DMS 273 (cell line): ENCODE measurements around the gene DPEP3.
"Not testable (repeated sequence)": the region's sequence is repeated elsewhere in the genome, so short reads cannot be mapped to it uniquely, and the experiment has no call there.

Experiments
- DNase-seq: peaks from one replicate; lab custom pipeline; 2025; ENCODE audit not compliant: unreplicated experiment; lab: John Stamatoyannopoulos, UW

The DPEP3 gene

DNA sequence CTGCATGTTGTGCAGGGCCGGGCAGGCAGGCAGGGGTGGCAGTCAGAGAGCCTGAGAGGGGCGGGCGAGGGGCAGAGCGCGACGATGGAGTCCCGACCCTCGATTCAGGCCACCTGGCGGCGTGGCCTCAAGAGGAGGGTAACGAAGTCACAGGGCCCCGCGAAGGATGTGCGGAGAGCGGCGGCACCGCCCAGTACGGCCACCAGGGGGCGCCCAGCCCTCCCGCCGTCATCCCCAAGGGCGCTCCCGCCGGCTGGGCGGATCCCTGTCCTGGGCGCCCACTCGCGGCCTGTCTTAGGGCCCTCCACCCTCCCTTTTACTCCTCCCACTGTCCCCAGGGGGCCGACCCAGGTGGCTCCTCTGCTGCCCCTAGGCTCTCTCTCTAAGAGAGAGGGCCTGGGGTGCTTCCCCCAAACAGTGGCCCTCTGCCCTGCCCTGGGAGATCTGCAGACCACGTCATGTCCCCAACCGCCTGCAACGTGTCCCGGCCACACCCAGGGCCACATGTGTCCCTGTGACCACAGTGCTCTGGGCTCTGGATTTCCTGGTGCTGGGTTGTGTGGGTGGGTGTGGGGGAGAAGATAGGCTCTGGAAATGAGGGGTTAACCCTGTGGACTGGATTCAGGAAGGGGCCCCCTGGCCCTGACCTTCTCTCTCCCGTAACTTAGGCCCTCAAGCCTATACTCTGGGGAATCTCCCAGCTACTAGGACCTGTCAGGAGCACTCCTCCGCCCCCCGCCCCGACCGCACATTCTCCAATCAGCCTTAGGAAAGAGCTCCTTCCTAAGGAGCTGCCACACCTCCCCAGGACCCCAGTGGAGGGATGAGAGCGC is 13.1 kb upstream of the DPEP3 start:
- DNase-seq: peak; percentile 88

DNA sequence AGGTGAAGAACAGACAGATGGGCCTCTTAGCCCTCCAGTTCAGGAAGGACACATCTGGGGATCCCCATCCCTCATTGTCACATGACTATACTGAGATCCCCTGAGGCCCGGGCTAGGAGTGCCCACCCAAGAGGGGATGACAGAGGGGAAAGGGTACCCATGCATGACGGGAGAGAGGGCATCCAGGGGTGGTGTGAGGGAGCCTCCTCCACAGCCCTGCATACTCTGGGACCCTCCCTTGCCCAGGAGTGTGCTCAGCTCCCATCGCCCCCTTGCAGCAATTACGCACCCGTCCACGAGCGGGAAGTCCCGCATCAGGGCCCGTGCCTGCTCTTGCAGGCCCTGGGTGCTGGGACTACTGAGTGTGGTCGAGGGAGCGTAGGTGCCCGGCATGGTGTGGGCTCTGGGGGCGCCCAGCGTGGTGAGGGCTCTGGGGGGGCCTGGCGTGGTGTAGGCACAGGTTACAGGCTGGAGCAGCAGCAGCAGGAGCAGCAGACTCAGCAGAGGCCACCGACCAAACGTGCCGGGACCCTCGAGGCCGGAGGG is 12.4 kb upstream of the DPEP3 start:
- DNase-seq: no peak

DNA sequence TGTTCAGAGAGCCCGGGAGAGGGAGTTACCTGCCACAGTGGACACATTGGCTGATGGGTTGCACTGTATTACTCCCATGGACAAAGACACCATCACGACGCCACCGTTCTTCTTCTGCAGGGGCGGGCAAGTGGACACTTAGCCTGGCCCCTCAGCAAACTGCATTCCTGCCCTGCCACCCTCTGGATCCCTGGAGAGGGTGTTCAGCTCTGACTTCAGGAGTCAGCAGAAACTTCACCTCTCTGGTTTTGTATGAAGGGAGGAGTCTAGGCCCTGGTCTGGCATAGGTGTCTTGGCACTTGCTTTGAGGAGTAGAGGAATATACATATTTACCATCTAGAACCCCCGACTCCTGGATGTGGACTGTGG is 9.7 kb upstream of the DPEP3 start:
- no peak for DNase-seq

DNA sequence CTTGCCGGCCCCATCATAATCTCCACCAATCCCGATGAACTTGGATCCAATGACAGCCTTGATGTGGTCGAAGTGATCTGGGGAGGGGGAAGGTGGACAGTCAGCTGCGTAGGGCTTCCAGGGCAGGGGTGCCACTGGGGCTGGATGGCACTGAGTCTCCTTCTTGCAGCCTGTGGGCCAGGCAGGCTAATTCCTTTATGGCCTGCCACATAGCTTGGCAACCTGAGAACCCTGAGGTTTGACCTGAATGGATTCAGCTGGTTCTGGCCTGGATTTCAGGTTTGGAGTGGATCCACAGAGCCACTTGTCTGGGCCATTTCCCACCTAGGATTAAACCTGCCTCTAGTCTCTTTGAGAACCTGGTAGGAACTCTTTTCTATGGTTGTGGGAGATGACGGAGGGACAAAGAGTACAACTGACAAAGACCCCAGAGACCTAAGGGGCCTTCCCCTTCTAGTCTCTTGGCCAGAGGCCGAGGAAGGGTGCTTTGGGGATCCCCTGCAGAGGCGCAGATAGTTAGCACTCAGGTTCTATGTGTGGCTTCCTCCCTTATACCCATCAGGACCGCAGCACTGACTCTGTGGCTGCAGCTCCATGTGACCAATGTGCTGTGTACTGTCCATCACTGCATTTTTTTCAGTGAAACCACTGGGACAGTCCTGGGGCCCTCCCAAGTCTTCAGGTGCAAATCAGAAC is 9.2 kb upstream of the DPEP3 start:
- no peak for DNase-seq

DNA sequence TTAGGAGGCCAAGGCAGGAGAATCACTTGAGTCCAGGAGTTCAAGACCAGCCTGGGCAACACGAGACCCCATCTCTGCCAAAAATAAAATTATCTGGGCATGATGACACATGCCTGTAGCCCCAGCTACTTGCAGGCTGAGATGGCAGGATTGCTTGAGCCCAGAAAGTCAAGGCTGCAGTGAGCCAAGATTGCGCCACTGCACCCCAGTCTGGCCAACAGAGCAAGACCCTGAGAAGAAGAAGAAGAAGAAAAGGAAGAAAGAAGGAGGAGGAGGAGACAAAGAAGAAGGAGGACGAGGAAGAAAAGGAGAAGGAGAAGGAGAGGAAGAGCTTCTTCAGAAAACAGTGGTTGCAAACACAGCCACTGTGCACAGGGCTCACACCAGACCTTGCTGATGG is 8.4 kb upstream of the DPEP3 start:
- no peak for DNase-seq

DNA sequence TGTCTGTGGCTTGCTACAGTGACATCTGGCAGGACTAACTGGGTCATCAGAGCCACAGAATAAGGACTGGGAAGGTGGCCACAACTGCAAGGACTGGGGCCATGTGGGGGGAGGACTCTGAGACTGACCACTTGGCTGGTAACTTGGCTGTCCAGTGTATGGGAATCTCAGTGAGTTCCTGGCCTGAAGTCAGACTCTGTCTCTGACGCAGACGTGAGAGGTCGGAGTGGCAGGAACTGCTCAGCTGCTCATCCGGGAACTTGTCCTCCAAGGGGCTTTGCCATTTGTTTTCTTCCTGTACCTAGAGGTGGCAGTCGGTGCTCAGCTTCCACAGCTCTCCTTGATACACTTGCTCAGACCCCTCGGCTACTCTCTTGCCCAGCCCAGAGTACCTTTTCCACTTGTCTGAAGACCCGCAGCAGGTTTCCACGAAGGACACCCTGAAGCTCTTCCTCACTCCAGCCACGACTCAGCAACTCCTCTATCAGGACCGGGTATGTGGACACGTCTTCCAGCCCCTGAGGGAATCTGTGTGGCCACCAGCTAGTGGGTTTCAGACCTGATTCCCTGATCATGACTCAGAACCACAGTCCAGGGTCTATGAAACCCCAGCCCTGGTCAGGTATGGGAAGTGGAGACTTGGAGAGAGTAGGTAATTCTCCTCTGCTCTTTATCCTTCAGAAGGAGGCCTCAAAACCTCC is 7.3 kb upstream of the DPEP3 start:
- DNase-seq: no peak

DNA sequence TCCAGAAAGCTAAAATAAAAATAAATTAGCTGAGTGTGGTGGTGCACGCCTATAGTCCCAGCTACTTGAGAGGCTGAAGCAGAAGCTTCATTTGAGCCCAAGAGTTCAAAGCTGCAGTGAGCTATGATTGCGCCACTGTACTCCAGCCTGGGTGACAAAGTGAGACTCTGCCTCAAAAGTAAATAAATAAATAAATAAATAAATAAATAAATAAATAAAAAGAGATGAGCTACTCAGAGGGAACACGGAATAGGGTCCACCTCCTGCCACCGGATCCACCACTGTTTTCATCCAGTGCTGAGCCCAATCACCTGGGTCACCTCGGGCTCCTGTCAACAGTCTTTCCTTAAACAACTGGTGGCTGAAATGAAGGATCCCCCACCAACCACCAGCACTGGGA is 6.7 kb upstream of the DPEP3 start:
- DNase-seq: no peak

DNA sequence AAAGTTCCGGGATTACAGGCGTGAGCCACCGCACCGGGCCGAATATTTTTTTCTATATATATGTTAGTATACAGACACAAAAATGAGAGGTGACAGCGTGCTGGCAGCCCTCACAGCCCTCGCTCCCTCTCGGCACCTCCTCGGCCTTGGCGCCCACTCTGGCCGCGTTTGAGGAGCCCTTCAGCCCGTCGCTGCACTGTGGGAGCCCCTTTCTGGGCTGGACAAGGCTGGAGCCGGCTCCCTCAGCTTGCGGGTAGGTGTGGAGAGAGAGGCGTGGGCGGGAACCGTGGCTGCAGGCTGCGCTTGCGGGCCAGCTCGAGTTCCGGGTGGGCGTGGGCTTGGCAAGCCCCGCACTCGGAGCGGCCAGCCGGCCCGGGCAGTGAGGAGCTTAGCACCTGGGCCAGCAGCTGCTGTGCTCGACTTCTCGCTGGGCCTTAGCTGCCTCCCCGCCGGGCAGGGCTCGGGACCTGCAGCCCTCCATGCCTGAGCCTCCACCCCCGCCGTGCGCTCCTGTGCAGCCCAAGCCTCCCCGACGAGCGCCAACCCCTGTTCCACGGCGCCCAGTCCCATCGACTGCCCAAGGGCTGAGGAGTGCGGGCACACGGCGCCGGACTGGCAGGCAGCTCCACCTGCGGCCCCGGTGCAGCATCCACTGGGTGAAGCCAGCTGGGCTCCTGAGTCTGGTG is 1.9 kb upstream of the DPEP3 start:
- no peak for DNase-seq

DNA sequence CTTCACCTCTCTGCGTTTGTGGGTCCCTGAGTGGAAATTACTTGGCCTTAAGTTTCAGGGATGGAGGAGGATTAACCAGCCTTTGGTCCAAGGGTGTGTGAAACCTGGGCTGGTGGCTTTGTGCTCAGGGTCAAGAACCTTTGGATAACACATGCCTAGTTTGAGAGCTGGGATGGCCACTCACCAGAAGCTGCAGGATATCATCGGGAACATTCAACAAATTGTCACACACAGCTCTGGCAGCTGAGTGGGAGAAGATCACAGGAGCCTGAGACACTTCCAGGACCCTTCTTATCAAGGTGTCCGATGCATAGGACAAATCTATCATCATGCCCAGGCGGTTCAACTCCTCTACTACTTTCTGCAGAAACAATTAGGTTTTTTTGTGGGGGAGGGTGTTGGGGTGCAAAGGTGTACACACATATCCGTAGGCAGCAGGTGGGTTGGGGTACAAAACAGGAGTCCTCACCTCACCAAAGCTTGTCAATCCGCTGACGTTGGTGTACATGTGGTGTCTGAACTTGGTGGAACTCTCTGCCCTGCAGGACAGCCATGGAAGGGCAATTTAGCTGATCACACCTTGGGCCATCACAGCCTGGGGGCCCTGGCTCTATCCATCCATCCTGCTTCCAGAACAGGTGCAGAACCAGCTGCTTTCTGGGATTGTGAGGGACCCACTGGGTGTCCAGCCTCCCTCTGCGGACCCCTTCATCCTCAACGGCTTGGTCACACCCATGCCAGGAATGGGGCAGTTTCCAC is 2.7 kb downstream of the DPEP3 start:
- DNase-seq: no peak

DNA sequence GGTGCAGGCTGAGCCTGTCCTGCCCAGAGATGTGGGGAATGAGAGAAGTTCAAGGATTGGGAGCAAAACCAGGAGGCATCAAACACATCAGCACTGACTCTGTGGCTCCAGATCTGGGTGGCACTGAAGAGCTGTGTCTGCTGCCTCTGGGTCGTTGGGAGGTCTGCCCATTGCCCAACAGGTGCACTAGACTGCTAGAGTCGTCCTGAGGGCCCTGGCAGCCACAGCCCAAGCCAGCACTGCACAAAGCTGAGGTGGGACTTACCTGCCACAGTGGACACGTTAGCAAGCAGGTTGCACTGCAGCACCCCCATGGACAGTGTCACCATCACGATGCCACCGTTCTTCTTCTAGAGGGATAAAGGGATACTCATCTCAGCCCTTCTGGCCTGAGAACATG is 3.3 kb downstream of the DPEP3 start:
- no peak for DNase-seq

DNA sequence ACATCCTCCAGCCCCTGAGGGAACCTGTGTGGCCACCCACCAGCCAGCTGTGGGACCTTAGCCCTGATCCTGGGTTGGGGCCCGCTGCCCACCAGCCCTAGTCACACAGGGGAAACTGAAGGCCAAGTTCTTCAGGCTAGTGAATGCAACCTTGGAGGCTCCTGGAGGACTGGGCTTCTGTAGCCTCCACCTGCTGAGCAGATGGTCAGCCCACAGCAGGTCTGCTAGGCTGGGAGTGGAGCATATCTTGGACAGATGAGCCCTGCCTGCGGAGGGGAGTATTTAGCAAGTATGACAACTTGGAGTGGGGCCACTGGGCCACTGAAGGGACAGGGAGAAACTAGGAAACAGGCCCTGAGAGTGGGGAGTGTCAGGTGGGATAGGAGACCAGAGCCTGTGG is 4.1 kb downstream of the DPEP3 start:
- DNase-seq: peak; percentile 46

DNA sequence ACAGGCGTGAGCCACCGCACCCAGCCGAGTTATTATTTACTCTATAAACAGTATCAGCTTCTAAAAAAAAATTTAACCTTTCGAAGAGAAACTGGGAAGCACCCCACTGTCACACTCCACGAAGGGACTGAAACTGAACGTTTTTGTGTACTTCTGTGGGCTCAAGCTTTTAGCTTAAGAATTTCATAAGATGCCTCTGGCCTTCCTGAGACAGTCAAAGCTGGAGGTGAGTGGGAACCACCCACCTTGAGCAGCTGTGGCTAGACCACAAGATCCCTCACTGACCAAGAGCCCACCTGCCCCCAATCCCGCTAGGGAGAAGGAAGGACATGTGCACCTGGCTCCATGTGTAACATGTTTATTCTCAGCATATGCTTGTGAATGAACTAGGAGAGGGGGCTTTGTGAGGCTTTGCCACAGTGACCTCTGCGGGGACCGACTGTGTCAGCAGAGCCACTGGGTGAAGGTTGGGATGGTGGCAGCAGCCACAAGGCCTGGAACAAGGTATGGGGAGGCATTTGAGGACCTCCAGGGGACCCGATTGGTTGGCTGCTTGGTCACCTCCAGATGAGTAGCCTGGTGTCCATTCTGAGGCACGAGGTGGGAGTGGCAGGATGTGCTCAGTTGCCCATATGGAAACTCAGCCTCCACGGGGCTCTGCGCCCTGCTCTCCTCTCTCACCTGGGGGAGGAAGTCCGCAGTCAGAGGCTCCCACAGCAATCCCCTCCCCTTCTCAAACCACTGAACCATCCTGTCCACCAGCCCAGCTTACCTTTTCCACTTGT is 4.8 kb downstream of the DPEP3 start:
- no peak for DNase-seq

DNA sequence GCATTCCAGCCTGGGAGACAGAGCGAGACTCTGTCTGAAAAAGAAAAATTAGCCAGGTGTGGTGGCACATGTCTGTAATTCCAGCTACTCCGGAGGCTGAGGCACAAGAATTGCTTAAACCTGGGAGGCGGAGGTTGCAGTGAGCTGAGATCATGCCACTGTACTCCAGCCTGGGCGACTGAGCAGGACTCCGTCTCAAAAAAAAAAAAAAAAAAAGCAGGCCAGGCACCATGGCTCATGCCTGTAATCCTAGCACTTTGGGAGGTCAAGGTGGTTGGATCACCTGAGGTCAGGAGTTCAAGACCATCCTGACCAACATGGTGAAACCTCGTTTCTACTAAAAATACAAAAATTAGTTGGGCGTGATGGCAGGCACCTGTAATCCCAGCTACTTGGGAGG is 8.0 kb downstream of the DPEP3 start:
- not testable (repeated sequence) for DNase-seq

DNA sequence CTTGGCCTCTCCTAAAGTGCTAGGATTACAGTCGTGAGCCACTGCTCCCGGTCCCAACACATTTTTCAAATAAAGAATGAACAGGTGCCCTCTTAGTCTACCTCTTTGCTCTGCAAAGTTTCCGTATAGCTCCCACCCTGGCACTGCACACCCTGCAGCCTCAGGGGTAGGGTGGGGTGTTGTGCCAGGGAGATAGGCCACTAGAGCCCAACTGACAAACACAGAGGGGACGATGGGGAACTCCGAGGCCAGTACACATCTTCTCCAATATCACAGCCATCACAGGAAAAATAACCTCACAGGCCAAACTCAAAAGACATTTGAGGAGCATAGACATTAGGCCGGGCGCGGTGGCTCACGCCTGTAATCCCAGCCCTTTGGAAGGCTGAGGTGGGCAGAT is 9.2 kb downstream of the DPEP3 start:
- no peak for DNase-seq

DNA sequence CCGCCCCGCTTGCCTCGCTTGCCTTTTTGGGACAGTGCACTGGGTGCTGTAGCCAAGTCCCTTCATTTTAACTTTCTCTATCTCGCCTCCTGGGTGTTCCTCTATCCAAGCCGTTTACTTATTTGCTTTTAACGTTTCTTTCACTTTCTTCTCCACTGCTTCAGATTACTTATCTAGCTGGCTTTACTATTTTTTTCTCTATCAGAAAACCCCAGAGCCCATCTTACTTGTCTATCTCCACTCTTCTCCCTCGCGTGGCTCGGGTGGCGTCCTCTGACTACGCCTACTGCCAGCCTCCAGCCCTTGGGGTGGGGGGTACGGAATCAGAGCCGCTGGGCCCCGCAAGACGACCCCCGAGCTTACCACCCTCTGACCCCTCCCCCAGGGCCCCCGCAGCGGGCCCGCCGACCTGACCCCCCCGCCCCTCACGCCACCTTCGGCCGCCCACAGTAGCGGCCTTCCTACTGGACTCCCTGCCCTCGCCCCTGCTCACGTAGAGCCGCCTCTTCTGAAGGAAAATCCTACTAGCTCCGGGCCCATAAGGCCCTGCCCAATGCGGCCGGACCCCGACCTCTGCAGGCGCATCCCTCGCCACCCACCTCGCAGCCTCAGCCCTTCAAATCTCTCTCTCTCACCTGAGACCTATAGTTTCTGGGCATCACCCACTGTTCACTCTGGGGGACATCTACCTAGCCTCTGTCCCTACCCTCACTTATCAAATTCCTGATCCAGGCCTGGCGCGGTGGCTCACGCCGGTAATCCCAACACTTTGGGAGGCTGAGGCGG is 10.9 kb downstream of the DPEP3 start:
- DNase-seq: no peak

DNA sequence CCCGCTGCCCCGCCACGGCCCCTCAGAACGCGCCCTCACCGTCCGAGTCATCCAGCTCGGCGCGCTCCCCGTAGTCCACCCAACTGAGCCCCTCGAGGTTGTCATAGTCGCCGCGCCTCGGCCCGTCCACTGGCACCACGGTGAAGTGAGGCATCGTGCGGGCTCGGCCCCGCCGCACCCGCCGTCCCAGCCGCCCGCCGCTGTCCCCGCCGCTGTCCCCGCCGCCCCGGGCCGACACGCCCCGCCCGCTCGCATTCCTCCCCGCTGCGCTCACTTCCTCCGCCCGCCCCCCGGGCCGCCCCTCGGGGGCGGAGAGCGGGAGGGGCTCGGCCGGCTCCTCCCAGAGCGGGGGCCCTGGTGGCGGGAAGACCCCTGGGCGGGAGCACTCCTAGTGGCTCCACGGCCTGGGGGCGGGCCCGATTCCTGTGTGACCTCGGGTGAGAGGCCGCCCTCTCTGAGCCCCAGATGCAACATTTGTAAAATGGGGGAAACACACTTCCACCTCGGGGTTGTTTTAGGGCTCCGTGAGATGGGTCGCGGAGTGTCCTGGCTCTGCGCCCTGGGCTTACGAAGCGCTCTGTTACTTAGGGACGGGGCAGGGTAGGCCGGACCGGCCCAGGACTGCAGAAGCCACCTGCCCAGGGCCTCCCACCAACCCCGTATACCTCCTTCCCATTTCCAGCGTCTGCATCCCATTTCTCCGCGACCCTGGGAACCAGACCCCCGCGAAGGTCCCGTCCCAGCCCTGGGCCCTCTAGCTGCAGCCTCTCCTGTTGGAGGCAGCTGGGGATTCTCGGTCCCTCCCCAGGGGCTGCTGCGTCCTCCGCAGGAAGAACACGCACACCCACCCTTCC is 11.7 kb downstream of the DPEP3 start, which contains the start of gene SLC12A4:
Gene SLC12A4, minus strand, starts transcription at position 238 of the 854 bp plus-strand sequence. Its CDS starts 84 bp downstream, at position 154.
- peak; percentile 81 for DNase-seq

DNA sequence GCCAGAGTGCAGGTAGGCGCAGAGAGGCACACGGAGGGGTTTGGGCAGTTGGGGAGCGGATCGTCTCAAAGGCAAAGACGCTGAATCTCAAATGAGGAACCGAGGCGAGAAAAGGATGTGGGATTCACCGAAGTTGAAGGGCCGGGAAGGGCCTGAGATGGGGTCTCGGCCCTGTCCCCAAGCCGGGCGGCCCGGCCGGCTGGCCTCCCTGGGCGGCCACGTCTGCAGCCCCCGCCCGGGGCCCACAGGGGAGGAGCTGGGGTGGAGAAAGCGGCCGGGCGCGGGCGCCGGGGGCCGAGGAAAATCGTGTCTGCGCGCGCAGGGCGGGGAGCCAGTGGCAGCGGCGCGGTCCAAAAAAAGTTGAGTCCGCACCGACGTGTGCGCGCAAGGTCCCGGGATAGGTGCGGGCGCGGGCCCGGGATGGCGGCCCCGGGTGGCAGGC is 12.3 kb downstream of the DPEP3 start:
- DNase-seq: no peak
